Measurements from ENCODE around the gene CCDC57. TPM values are rescaled to one million over a fixed set of nuclear protein-coding genes. Genes with fewer than 3 reads are reported as not detected.
A peak's percentile ranks its signal among the peaks of the same experiment; 100 is the strongest.

Gene CCDC57
- total RNA-seq, 1 experiment from 2014 or later: 140 TPM

- Histone ChIP-seq H3K36me3 (ENCODE audit: low read depth) (no peaks in the 10 kb centered on the region), H3K4me3 (peak within 1 kb of the TSS; percentile 72), H4K20me1 (ENCODE audit: insufficient read depth) (peaks cover 20% of the 10 kb centered on the region), H3K4me2 (peak within 1 kb of the TSS; percentile 79), H3K27me3 (ENCODE audit: insufficient read depth, low read depth) (no peaks in the 10 kb centered on the region), H3K27ac (peak within 1 kb of the TSS; percentile 47), H3F3A (ENCODE audit: insufficient read depth, low read depth) (peaks cover 12% of the 10 kb centered on the region; the same call in 1 of the 2 replicates), H3K9me3 (ENCODE audit: insufficient read depth, low read depth) (no peaks in the 10 kb centered on the region), H2AFZ (no peak within 1 kb of the TSS), H3K4me1 (replicated peaks; ENCODE audit: insufficient read depth) (peaks cover 23% of the 10 kb centered on the region), H3K79me2 (ENCODE audit: low read depth) (peaks cover 44% of the 10 kb centered on the region), H3K9me2 (ENCODE audit: insufficient read depth) (no peaks in the 10 kb centered on the region)
- DNase-seq: peak in 1 of 2 experiments; percentile 77
- no TSS peak for BruUV-seq (replicated peaks)
- intact Hi-C loops (cut with micrococcal nuclease; ENCODE audit: unreplicated experiment): loop anchor here (1.0 kb wide), 1 partner anchor 23 kb away; no protein-coding TSS in a partner anchor
- CTCF ChIA-PET: no interaction called here
- no peak for TF ChIP-seq EZH2 (IDR thresholded peaks at IDR 0.05; ENCODE audit: low read depth)
- no peak for TF ChIP-seq CTCF (conservative IDR thresholded peaks at IDR 0.05)
- POLR2A ChIA-PET (ENCODE audit: unreplicated experiment): no interaction called here
Measured at GRCh38 chr17:82228842-82229697, 16.4 kb upstream of the CCDC57 start, which contains the start of gene SLC16A3. TSS of gene SLC16A3 (plus strand) at chr17:82229042. CDS start at chr17:82236009, 6,967 bp downstream.

DNA sequence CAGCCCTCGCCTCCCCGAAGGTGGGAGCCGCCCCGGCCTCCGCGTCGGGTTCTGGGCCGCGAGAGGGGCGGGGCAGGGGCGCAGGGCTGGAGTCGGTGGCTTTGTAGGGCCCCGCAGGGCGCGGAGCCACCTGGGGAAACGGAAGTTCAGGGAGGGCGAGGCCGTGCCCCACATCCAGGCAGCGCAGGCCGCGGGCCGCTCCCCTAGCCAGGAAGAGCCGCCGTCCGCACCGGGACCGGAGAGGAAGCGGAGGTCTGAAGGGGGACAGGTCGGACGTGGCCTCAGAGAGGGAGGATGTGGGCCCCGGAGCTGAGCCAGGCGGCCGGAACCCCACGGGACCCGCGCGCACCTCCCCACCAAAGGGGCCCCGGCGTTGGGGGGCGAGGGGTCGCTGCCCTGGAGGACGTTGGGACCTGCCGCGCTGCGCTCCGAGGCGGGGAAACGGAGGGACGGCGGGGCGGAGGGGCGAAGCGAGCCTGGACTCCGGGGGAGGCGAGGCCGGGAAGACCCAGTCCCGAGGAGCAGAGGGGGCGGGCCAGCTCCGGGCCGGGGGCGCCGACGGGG lies 15.7 kb upstream of the CCDC57 start:
- Histone ChIP-seq H3K4me2 (peak overlapping the region; percentile 73), H3K36me3 (ENCODE audit: low read depth) (no peaks in the 10 kb centered on the region), H3F3A (ENCODE audit: insufficient read depth, low read depth) (peaks cover 4% of the 10 kb centered on the region; the same call in 1 of the 2 replicates), H3K9me3 (ENCODE audit: insufficient read depth, low read depth) (no peaks in the 10 kb centered on the region), H3K9me2 (ENCODE audit: insufficient read depth) (no peaks in the 10 kb centered on the region), H3K27me3 (ENCODE audit: insufficient read depth, low read depth) (no peaks in the 10 kb centered on the region), H3K79me2 (ENCODE audit: low read depth) (peaks cover 40% of the 10 kb centered on the region), H3K4me3 (peak overlapping the region; percentile 64), H4K20me1 (ENCODE audit: insufficient read depth) (peaks cover 13% of the 10 kb centered on the region; the same call in 1 of the 2 replicates), H2AFZ (no peak overlapping the region), H3K27ac (peak overlapping the region; percentile 47), H3K4me1 (replicated peaks; ENCODE audit: insufficient read depth) (peaks cover 15% of the 10 kb centered on the region)
- CTCF ChIA-PET: no interaction called here
- no TSS peak for BruUV-seq (replicated peaks)
- peak in 1 of 2 experiments; percentile 63 for DNase-seq
- intact Hi-C loops (cut with micrococcal nuclease; ENCODE audit: unreplicated experiment): no loop called here
- TF ChIP-seq CTCF (conservative IDR thresholded peaks at IDR 0.05) (no peak), EZH2 (IDR thresholded peaks at IDR 0.05; ENCODE audit: low read depth) (no peak)
- POLR2A ChIA-PET (ENCODE audit: unreplicated experiment): no interaction called here

DNA sequence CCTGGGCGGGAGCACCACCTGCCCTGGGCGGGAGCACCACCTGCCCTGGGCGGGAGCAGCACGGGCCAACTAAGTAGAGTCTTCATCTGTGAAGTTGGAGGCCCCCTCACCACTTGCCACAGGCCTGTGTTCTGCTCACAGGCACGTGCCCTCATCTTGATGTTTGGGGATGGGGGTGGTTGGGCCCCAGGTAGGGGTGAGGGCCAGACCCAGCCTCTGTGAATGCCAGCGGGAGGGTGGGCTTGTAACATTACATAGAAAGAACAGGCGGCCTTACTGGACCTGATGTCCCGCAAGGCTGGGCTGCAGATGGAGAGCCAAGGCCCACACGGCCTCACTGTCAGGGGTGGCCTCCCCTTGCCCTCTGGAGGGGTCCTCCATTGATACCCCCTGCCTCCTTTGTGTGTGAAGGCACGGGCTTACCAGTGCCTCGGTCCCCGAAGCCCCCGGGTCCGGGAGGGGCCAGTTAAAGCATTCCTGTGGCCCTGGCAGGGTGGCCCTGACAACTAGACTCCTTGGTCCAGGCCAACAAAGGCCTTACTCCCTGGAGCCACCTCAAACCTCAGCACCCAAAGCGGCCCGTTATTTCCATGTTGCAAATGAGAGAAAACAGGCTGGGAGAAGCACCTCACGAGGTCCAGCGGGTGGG lies 15.1 kb upstream of the CCDC57 start:
- H3K79me2 ChIP-seq (ENCODE audit: low read depth): peaks cover 35% of the 10 kb centered on the region
- peak overlapping the region; percentile 64 for H3K4me3 ChIP-seq
- ChIA-PET POLR2A (ENCODE audit: unreplicated experiment) (no interaction called here), CTCF (no interaction called here)
- intact Hi-C loops (cut with micrococcal nuclease; ENCODE audit: unreplicated experiment): no loop called here
- H3K4me1 ChIP-seq (replicated peaks; ENCODE audit: insufficient read depth): peaks cover 11% of the 10 kb centered on the region
- no peaks in the 10 kb centered on the region for H3K36me3 ChIP-seq (ENCODE audit: low read depth)
- peak overlapping the region; percentile 73 for H3K4me2 ChIP-seq
- peaks cover 7% of the 10 kb centered on the region; the same call in 1 of the 2 replicates for H4K20me1 ChIP-seq (ENCODE audit: insufficient read depth)
- no peaks in the 10 kb centered on the region for H3K9me2 ChIP-seq (ENCODE audit: insufficient read depth)
- no peak for DNase-seq
- no peak overlapping the region for H2AFZ ChIP-seq
- peak overlapping the region; percentile 47; the same call in 1 of the 2 replicates for H3K27ac ChIP-seq
- H3K27me3 ChIP-seq (ENCODE audit: insufficient read depth, low read depth): no peaks in the 10 kb centered on the region
- no peaks in the 10 kb centered on the region; the same call in 1 of the 2 replicates for H3F3A ChIP-seq (ENCODE audit: insufficient read depth, low read depth)
- TF ChIP-seq EZH2 (IDR thresholded peaks at IDR 0.05; ENCODE audit: low read depth): no peak
- no peak for TF ChIP-seq CTCF (conservative IDR thresholded peaks at IDR 0.05)
- no peaks in the 10 kb centered on the region for H3K9me3 ChIP-seq (ENCODE audit: insufficient read depth, low read depth)
- BruUV-seq (replicated peaks): TSS peak; percentile 55

All from PC-9 (cell line).